SK-N-SH (cell line): ENCODE measurements around the gene AUTS2. TPM values are rescaled to one million over a fixed set of nuclear protein-coding genes. Genes with fewer than 3 reads are reported as not detected.

Source experiments
- CTCF ChIA-PET: fragments of 300-600, 350-600 bp; formaldehyde crosslinking; extraction: SDS; loops from one replicate; lab custom pipeline; 2021; lab: Yijun Ruan, JAX
- POLR2A ChIA-PET: fragments of 350-600 bp; sonication (Branson Sonifier 250); formaldehyde crosslinking; extraction: SDS; loops from one replicate; lab custom pipeline; 2020; ENCODE audit warnings: antibody characterized with exemption, inconsistent platforms; lab: Yijun Ruan, JAX
- DNase-seq: peaks from one replicate; pipeline ENCODE4 v3.0.0; 2012
- H2AFZ ChIP-seq: fragments of 200-600 bp; sonication (generic); 2 replicates; pipeline ENCODE4 v1.8.1; 2016; ENCODE audit warnings: antibody characterized with exemption, mild to moderate bottlenecking, low read depth
- H3F3A ChIP-seq: fragments of 200-600 bp; sonication (generic); replicated peaks from 2 replicates; pipeline ENCODE3; 2016; ENCODE audit warnings: antibody characterized with exemption, mild to moderate bottlenecking; ENCODE audit not compliant: insufficient read depth
- H3K27ac ChIP-seq, 2 experiments: fragments of 200-500 bp in 1 of 2; fragments of 200-600 bp in 1 of 2; sonication (Bioruptor generic) in 1 of 2; sonication (generic), shearing (Covaris generic) in 1 of 2; 2 replicates each; pipeline versions ENCODE4 v1.5.1 to v1.6.1; 2014 to 2016; ENCODE audit warnings: low read depth in 2 of 2, inconsistent platforms in 1 of 2, low read length in 1 of 2, mild to moderate bottlenecking in 1 of 2, mixed read lengths in 1 of 2
- H3K27me3 ChIP-seq: fragments of 200-600 bp; sonication (generic), shearing (Covaris generic); 2 replicates; pipeline ENCODE4 v1.6.1; 2016; ENCODE audit warnings: mixed run types; ENCODE audit not compliant: insufficient read depth
- H3K36me3 ChIP-seq, 2 experiments: fragments of 200-500 bp in 1 of 2; fragments of 200-600 bp in 1 of 2; sonication (Bioruptor generic) in 1 of 2; sonication (generic) in 1 of 2; replicated peaks in 1 of 2; 2 replicates each; pipeline versions ENCODE3 to v1.5.1; 2014 to 2016; ENCODE audit warnings: low read length in 1 of 2, mild to moderate bottlenecking in 1 of 2; ENCODE audit not compliant: insufficient read depth in 2 of 2, control insufficient read depth in 1 of 2
- H3K4me1 ChIP-seq, 2 experiments: fragments of 200-500 bp in 1 of 2; fragments of 200-600 bp in 1 of 2; sonication (Bioruptor generic) in 1 of 2; sonication (generic), shearing (Covaris generic) in 1 of 2; 2 replicates each; pipeline versions ENCODE4 v1.5.1 to v1.6.1; 2014 to 2016; ENCODE audit warnings: low read depth in 1 of 2, low read length in 1 of 2, mixed run types in 1 of 2; ENCODE audit not compliant: insufficient read depth in 2 of 2, control insufficient read depth in 1 of 2
- H3K4me2 ChIP-seq: fragments of 200-600 bp; sonication (generic), shearing (Covaris generic); 2 replicates; pipeline ENCODE4 v1.6.1; 2017; ENCODE audit warnings: mixed run types
- H3K4me3 ChIP-seq, 2 experiments: fragments of 200-500 bp in 1 of 2; fragments of 200-600 bp in 1 of 2; sonication (Bioruptor generic) in 1 of 2; sonication (generic), shearing (Covaris generic) in 1 of 2; 2 replicates each; pipeline versions ENCODE4 v1.5.1 to v1.8.1; 2014 to 2016; ENCODE audit warnings: low read depth in 2 of 2, inconsistent platforms in 1 of 2, low read length in 1 of 2, mild to moderate bottlenecking in 1 of 2, mixed read lengths in 1 of 2, moderate library complexity in 1 of 2
- H3K79me2 ChIP-seq: fragments of 200-600 bp; sonication (generic); 2 replicates; pipeline ENCODE4 v1.8.1; 2017; ENCODE audit warnings: mild to moderate bottlenecking; ENCODE audit not compliant: insufficient read depth
- H3K9ac ChIP-seq: fragments of 200-600 bp; sonication (generic); 2 replicates; pipeline ENCODE4 v1.6.1; 2017; ENCODE audit warnings: mixed run types
- H3K9me2 ChIP-seq: fragments of 200-600 bp; sonication (generic); 2 replicates; pipeline ENCODE4 v1.6.1; 2017; ENCODE audit warnings: mixed run types
- H3K9me3 ChIP-seq: fragments of 200-600 bp; sonication (generic); 2 replicates; pipeline ENCODE4 v1.6.1; 2017; ENCODE audit warnings: mixed run types, mild to moderate bottlenecking, moderate library complexity
- H4K20me1 ChIP-seq: fragments of 200-600 bp; sonication (generic); 2 replicates; pipeline ENCODE4 v1.6.1; 2017; ENCODE audit warnings: mild to moderate bottlenecking, mixed run types; ENCODE audit not compliant: insufficient read depth
- FOXJ3 ChIP-seq: sonication (generic); formaldehyde crosslinking; IDR thresholded peaks from 2 replicates; pipeline ENCODE4 v1.5.1; 2020; ENCODE audit warnings: mild to moderate bottlenecking, missing genetic modification reagents
- GATA2 ChIP-seq: sonication (generic); formaldehyde crosslinking; IDR thresholded peaks from 2 replicates; pipeline ENCODE4 v1.5.0; 2020; ENCODE audit warnings: mild to moderate bottlenecking, missing genetic modification reagents
- IRF3 ChIP-seq: fragments of 150-350 bp; IDR thresholded peaks from 2 replicates; pipeline ENCODE4 v1.6.1; 2016; ENCODE audit warnings: mild to moderate bottlenecking, low read depth, low read length
- JUND ChIP-seq: IDR thresholded peaks from 2 replicates; pipeline ENCODE4 v1.4.0; 2012
- MEF2A ChIP-seq: IDR thresholded peaks from 2 replicates; pipeline ENCODE4 v1.4.0; 2012; ENCODE audit warnings: low read depth, borderline replicate concordance
- MXI1 ChIP-seq: IDR thresholded peaks from 2 replicates; pipeline ENCODE4 v1.6.1; 2012; ENCODE audit warnings: mild to moderate bottlenecking, low read depth, low read length, improper control_type of control experiment
- POLR2AphosphoS5 ChIP-seq: IDR thresholded peaks from 2 replicates; pipeline ENCODE4 v1.6.1; 2012; ENCODE audit warnings: low read depth, low read length
- RAD21 ChIP-seq: IDR thresholded peaks from 2 replicates; pipeline ENCODE4 v1.6.1; 2012; ENCODE audit warnings: mild to moderate bottlenecking, low read length
- RCOR1 ChIP-seq: fragments of 150-350 bp; IDR thresholded peaks from 2 replicates; pipeline ENCODE4 v1.6.1; 2017; ENCODE audit warnings: antibody characterized with exemption, low read length
- TAF1 ChIP-seq: IDR thresholded peaks from 2 replicates; pipeline ENCODE4 v1.6.1; 2012; ENCODE audit warnings: low read depth, mild to moderate bottlenecking, low read length, moderate library complexity, borderline replicate concordance
- TCF12 ChIP-seq: IDR thresholded peaks from 2 replicates; pipeline ENCODE4 v1.4.0; 2012
- USF2 ChIP-seq: fragments of 150-350 bp; IDR thresholded peaks from 2 replicates; pipeline ENCODE4 v1.6.1; 2017; ENCODE audit warnings: antibody characterized with exemption, low read length, low read depth, borderline replicate concordance
- WGBS: methylation state at CpG from one replicate; pipeline ENCODE4 v1.1.6; 2017; ENCODE audit warnings: low lambda C conversion rate; 5-methylcytosine and 5-hydroxymethylcytosine counted together
- polyA plus RNA-seq, 3 experiments: library from polyadenylated mRNA; depleted of rRNA; stranded (reverse); fragments of >200 nt; gene quantifications; 2 replicates each; pipeline ENCODE4 v1.2.3, GENCODE V29; 2012
- TF ChIP-seq, protein P1 (sequence below): fragments of 200-600 bp; sonication (generic); IDR thresholded peaks from 2 replicates; pipeline ENCODE4 v1.6.1; 2017; ENCODE audit warnings: antibody characterized with exemption, mild to moderate bottlenecking, moderate library complexity
- TF ChIP-seq, protein P2 (sequence below): IDR thresholded peaks from 2 replicates; pipeline ENCODE4; 2012

Gene AUTS2
- polyA plus RNA-seq, 1 of the 3 experiments (the other 2 are of a cell fraction): 15.6 TPM

DNA sequence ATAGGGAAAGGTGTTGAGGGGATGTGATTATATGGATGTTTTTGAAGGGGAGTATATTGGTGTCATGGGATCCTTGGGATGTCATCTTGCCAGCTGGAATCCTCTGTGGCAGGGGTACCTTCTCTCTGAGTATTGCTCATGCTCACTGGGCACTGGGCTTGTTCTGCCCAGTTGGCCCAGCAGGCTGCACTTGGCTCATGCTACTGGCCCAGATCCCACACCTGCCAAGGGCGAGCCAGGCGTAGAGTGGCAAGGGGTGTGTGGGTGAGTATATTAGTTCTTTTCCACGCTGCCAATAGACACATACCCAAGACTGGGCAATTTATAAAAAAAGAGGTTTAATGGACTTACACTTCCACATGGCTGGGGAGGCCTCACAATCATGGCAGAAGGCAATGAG is 311.9 kb downstream of the AUTS2 start:
- no peak overlapping the region for H3K4me2 ChIP-seq
- H3K36me3 ChIP-seq: no peaks in the 10 kb centered on the region
- H3K27me3 ChIP-seq: no peaks in the 10 kb centered on the region
- H3F3A ChIP-seq: no peaks in the 10 kb centered on the region
- peaks cover 4 to 10% of the 10 kb centered on the region in 2 experiments; a peak in 2 of 4 replicates for H3K4me1 ChIP-seq
- ChIA-PET CTCF (interaction anchor here (2.0 to 3.5 kb wide), 2 partner anchors 14 to 21 kb away, joined by 5 to 18 read pairs; no protein-coding TSS in a partner anchor), POLR2A (no interaction called here)
- H3K9me3 ChIP-seq: no peaks in the 10 kb centered on the region
- TF ChIP-seq TCF12 (no peak), JUND (no peak), POLR2AphosphoS5 (no peak), MXI1 (no peak), USF2 (no peak), MEF2A (no peak), RAD21 (no peak), GATA2 (CRISPR knock-in tag) (no peak), IRF3 (no peak)
- TF ChIP-seq, protein P1, sequence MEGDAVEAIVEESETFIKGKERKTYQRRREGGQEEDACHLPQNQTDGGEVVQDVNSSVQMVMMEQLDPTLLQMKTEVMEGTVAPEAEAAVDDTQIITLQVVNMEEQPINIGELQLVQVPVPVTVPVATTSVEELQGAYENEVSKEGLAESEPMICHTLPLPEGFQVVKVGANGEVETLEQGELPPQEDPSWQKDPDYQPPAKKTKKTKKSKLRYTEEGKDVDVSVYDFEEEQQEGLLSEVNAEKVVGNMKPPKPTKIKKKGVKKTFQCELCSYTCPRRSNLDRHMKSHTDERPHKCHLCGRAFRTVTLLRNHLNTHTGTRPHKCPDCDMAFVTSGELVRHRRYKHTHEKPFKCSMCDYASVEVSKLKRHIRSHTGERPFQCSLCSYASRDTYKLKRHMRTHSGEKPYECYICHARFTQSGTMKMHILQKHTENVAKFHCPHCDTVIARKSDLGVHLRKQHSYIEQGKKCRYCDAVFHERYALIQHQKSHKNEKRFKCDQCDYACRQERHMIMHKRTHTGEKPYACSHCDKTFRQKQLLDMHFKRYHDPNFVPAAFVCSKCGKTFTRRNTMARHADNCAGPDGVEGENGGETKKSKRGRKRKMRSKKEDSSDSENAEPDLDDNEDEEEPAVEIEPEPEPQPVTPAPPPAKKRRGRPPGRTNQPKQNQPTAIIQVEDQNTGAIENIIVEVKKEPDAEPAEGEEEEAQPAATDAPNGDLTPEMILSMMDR: no peak
- TF ChIP-seq, protein P2, sequence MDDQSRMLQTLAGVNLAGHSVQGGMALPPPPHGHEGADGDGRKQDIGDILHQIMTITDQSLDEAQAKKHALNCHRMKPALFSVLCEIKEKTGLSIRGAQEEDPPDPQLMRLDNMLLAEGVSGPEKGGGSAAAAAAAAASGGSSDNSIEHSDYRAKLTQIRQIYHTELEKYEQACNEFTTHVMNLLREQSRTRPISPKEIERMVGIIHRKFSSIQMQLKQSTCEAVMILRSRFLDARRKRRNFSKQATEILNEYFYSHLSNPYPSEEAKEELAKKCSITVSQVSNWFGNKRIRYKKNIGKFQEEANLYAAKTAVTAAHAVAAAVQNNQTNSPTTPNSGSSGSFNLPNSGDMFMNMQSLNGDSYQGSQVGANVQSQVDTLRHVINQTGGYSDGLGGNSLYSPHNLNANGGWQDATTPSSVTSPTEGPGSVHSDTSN: no peak
- H4K20me1 ChIP-seq: no peaks in the 10 kb centered on the region
- WGBS: 94% methylated on average over 3 of the region's 3 CpGs
- H3K79me2 ChIP-seq: no peaks in the 10 kb centered on the region
- H3K27ac ChIP-seq: no peak overlapping the region
- H3K9me2 ChIP-seq: no peaks in the 10 kb centered on the region
- no peak for DNase-seq
- no peak overlapping the region for H3K4me3 ChIP-seq
- no peak overlapping the region for H2AFZ ChIP-seq
- no peak overlapping the region for H3K9ac ChIP-seq

DNA sequence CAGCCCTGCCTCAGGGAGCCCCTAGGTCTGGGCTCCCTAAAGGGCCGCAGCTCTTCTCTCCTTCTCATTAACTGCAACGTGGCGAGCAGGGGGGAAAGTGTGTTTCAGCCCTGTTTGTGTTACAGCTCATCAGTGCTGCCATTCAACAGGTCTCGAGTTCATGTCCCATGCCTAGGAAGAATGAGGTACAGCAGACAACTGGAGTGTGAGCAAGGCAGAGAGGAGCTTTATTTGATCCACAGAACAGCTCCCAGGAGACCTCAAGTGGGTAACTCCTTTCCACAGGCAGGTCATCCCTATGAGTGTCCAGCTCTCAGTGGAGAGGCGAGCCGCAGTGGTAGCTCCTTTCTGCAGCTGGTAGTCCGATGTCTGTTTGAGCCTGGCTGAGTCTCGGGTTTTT is 313.1 kb downstream of the AUTS2 start:
- H3K9ac ChIP-seq: no peak overlapping the region
- peaks cover 4 to 9% of the 10 kb centered on the region in 2 experiments; a peak in 2 of 4 replicates for H3K4me1 ChIP-seq
- no peaks in the 10 kb centered on the region for H3K9me2 ChIP-seq
- no peak for TF ChIP-seq RCOR1
- no peak for TF ChIP-seq FOXJ3 (CRISPR knock-in tag)
- TF ChIP-seq TAF1: no peak
- ChIA-PET CTCF (interaction anchor here (0.9 kb wide), 2 partner anchors 20 to 21 kb away, joined by 3 to 4 read pairs; no protein-coding TSS in a partner anchor), POLR2A (no interaction called here)
- H3K36me3 ChIP-seq: no peaks in the 10 kb centered on the region
- H3K4me2 ChIP-seq: no peak overlapping the region
- no peak overlapping the region for H2AFZ ChIP-seq
- no peak overlapping the region for H3K4me3 ChIP-seq
- DNase-seq: no peak
- H3K27me3 ChIP-seq: no peaks in the 10 kb centered on the region
- H3K79me2 ChIP-seq: no peaks in the 10 kb centered on the region
- H3K9me3 ChIP-seq: no peaks in the 10 kb centered on the region
- H4K20me1 ChIP-seq: no peaks in the 10 kb centered on the region
- H3F3A ChIP-seq: no peaks in the 10 kb centered on the region
- 88% methylated on average over 8 of the region's 8 CpGs for WGBS
- no peak overlapping the region for H3K27ac ChIP-seq
